HG03442 (cell line): ENCODE data around the gene NDUFS2.
A peak's percentile ranks its signal among the peaks of the same experiment; 100 is the strongest.
"Not testable (repeated sequence)": the region's sequence is repeated elsewhere in the genome, so short reads cannot be mapped to it uniquely, and the experiment has no call there.

Source experiments
- ATAC-seq: cut with Tn5 transposase; IDR thresholded peaks from one replicate; pipeline ENCODE4 v1.9.1; 2021; ENCODE audit warnings: mild to moderate bottlenecking, moderate library complexity; ENCODE audit not compliant: unreplicated experiment

NDUFS2 gene

GRCh38 chr1:161218301-161219077 is 16.3 kb downstream of the NDUFS2 start:
- no peak for ATAC-seq

- ATAC-seq = no peak
Observed at GRCh38 chr1:161219078-161219892, 17.1 kb downstream of the NDUFS2 start.

- no peak for ATAC-seq
Observed at GRCh38 chr1:161220002-161220401, 17.8 kb downstream of the NDUFS2 start.

GRCh38 chr1:161222175-161223019 is 20.2 kb downstream of the NDUFS2 start:
- no peak for ATAC-seq

- ATAC-seq = no peak
Observed at GRCh38 chr1:161223805-161224694, 21.9 kb downstream of the NDUFS2 start.

GRCh38 chr1:161224695-161225087 is 22.5 kb downstream of the NDUFS2 start:
- ATAC-seq = not testable (repeated sequence)

- no peak for ATAC-seq
Observed at GRCh38 chr1:161225178-161225533, 23.0 kb downstream of the NDUFS2 start.

- ATAC-seq = peak; percentile 96
Observed at GRCh38 chr1:161225534-161226319, 23.6 kb downstream of the NDUFS2 start, which contains the start of gene TOMM40L. TOMM40L (plus strand) TSS chr1:161226060; CDS start chr1:161226490, 430 bp downstream.

GRCh38 chr1:161226320-161226711 is 24.1 kb downstream of the NDUFS2 start:
- no peak for ATAC-seq

GRCh38 chr1:161226759-161227158 is 24.6 kb downstream of the NDUFS2 start:
- no peak for ATAC-seq

GRCh38 chr1:161227196-161227871 is 25.2 kb downstream of the NDUFS2 start:
- ATAC-seq = peak; percentile 28

- no peak for ATAC-seq
Observed at GRCh38 chr1:161228032-161228431, 25.9 kb downstream of the NDUFS2 start.

GRCh38 chr1:161229896-161230295 is 27.7 kb downstream of the NDUFS2 start:
- no peak for ATAC-seq

- no peak for ATAC-seq
Observed at GRCh38 chr1:161230762-161231161, 28.6 kb downstream of the NDUFS2 start.

- no peak for ATAC-seq
Observed at GRCh38 chr1:161233102-161233501, 30.9 kb downstream of the NDUFS2 start.

- ATAC-seq = no peak
Observed at GRCh38 chr1:161235957-161236775, 34.0 kb downstream of the NDUFS2 start.

- ATAC-seq = no peak
Observed at GRCh38 chr1:161238039-161238473, 35.9 kb downstream of the NDUFS2 start, which contains the start of gene NR1I3. NR1I3 (minus strand) TSS chr1:161238203; CDS start chr1:161236565, 1,638 bp downstream.

GRCh38 chr1:161241682-161242081 is 39.5 kb downstream of the NDUFS2 start:
- ATAC-seq = no peak
